GM18507 (cell line): ENCODE data around the gene TBCB.
"Not testable (repeated sequence)": the region's sequence is repeated elsewhere in the genome, so short reads cannot be mapped to it uniquely, and the experiment has no call there.

Source experiments
- DNase-seq: peaks from one replicate; pipeline ENCODE4 v3.0.0; 2011; ENCODE audit warnings: low read depth; ENCODE audit not compliant: insufficient read length; ENCODE audit errors: extremely low spot score
- FAIRE-seq: peaks from 2 replicates; lab custom pipeline; 2011; peaks lifted over from hg19 to GRCh38; lab: Jason Lieb, UNC

Gene TBCB

DNA sequence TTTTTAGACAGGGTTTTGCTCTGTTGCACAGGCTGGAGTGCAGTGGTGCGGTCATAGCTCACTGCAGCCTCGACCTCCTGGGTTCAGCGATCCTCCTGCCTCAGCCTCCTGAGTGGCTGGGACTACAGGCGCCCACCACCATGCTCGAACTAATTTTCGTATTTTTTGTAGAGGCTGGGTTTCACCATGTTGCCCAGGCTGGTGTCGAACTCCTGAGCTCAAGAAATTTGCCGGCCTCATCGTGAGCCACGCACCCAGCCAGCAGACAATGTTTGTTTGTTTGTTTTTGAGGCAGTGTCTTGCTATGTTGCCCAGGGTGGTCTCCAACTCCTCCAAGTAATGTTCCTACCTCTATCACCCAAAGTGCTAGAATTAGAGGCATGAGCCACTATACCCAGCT lies 37.9 kb downstream of the TBCB start:
- no peak for FAIRE-seq
- DNase-seq = no peak

- no peak for FAIRE-seq
- no peak for DNase-seq
Observed at GRCh38 chr19:36160821-36161596, 45.7 kb downstream of the TBCB start.

- no peak for DNase-seq
- FAIRE-seq = no peak
Observed at GRCh38 chr19:36163813-36164212, 48.5 kb downstream of the TBCB start.

- no peak for FAIRE-seq
- no peak for DNase-seq
Observed at GRCh38 chr19:36169084-36169760, 54.0 kb downstream of the TBCB start.

GRCh38 chr19:36172852-36173251 lies 57.6 kb downstream of the TBCB start:
- FAIRE-seq = no peak
- no peak for DNase-seq

DNA sequence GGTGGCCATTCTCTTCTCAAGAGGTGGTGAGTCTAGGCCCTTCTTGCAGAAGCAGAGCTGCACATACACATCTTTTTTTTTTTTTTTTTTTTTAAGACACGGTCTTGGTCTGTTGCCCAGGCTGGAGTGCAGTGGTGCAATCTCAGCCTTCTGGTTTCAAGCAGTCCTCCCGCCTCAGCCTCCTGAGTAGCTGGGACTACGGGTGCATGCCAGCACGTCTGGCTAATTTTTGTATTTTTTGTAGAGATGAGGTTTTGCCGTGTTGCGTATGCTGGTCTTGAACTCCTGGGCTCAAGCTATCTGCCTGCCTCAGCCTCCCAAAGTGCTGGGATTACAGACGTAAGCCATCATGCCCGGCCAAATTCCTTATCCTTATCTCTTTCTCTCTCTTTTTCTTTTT lies 58.6 kb downstream of the TBCB start:
- DNase-seq, FAIRE-seq: not testable (repeated sequence)
